Neural progenitor cell (in vitro differentiated cells): ENCODE data around the gene PRIM2. TPM values are rescaled to one million over a fixed set of nuclear protein-coding genes. Genes with fewer than 3 reads are reported as not detected.
A peak's percentile ranks its signal among the peaks of the same experiment; 100 is the strongest.
"Not testable (repeated sequence)": the region's sequence is repeated elsewhere in the genome, so short reads cannot be mapped to it uniquely, and the experiment has no call there.

Experiments
- DNase-seq: peaks from one replicate; pipeline ENCODE4 v3.0.0-alpha.2; 2016; ENCODE audit warnings: low spot score
- H2AFZ ChIP-seq: fragments of 200-600 bp; sonication (generic); replicated peaks from 2 replicates; pipeline ENCODE4 v1.6.1; 2016; ENCODE audit warnings: antibody characterized with exemption
- H3F3A ChIP-seq: fragments of 200-600 bp; sonication (generic); 2 replicates; pipeline ENCODE4 v1.6.1; 2016; ENCODE audit warnings: antibody characterized with exemption, low read depth
- H3K27ac ChIP-seq: fragments of 200-600 bp; sonication (generic); 2 replicates; pipeline ENCODE4 v1.5.1; 2016; ENCODE audit warnings: mild to moderate bottlenecking
- H3K27me3 ChIP-seq: fragments of 200-600 bp; sonication (generic); 2 replicates; pipeline ENCODE4 v1.6.1; 2016; ENCODE audit warnings: mild to moderate bottlenecking, moderate library complexity
- H3K36me3 ChIP-seq: fragments of 200-600 bp; sonication (generic); 2 replicates; pipeline ENCODE4 v1.5.1; 2016
- H3K4me1 ChIP-seq: fragments of 200-600 bp; sonication (generic); 2 replicates; pipeline ENCODE4 v1.6.1; 2016; ENCODE audit warnings: mixed run types
- H3K4me2 ChIP-seq: fragments of 200-600 bp; sonication (generic); 2 replicates; pipeline ENCODE4 v1.6.1; 2016
- H3K4me3 ChIP-seq: fragments of 200-600 bp; sonication (generic); 2 replicates; pipeline ENCODE4 v1.5.1; 2016
- H3K79me2 ChIP-seq: fragments of 200-600 bp; sonication (generic); 2 replicates; pipeline ENCODE4 v1.6.1; 2016; ENCODE audit warnings: low read depth
- H3K9ac ChIP-seq: fragments of 200-600 bp; sonication (generic); 2 replicates; pipeline ENCODE4 v1.6.1; 2016
- H3K9me3 ChIP-seq: fragments of 200-600 bp; sonication (generic); 2 replicates; pipeline ENCODE4 v1.5.1; 2016; ENCODE audit warnings: low read depth
- H4K20me1 ChIP-seq: fragments of 200-600 bp; sonication (generic); 2 replicates; pipeline ENCODE4 v1.6.1; 2016; ENCODE audit warnings: low read depth
- H3K27ac Mint-ChIP-seq: 3 replicates; pipeline ENCODE4 v1.8.0; 2021; ENCODE audit warnings: mixed read lengths
- H3K27me3 Mint-ChIP-seq: 2 replicates; pipeline ENCODE4 v1.8.0; 2022; ENCODE audit warnings: low read depth, mild to moderate bottlenecking, inconsistent platforms, moderate library complexity, mixed read lengths; ENCODE audit not compliant: insufficient read depth
- H3K36me3 Mint-ChIP-seq: 3 replicates; pipeline ENCODE4 v1.8.0; 2021; ENCODE audit warnings: mixed read lengths
- H3K4me1 Mint-ChIP-seq: 3 replicates; pipeline ENCODE4 v1.8.0; 2021; ENCODE audit warnings: mixed read lengths
- H3K4me3 Mint-ChIP-seq: 3 replicates; pipeline ENCODE4 v1.8.0; 2021; ENCODE audit warnings: mild to moderate bottlenecking, moderate library complexity, mixed read lengths
- H3K9me3 Mint-ChIP-seq: 3 replicates; pipeline ENCODE4 v1.8.0; 2020; ENCODE audit warnings: mixed read lengths
- total RNA-seq: library from RNA; depleted of rRNA; stranded (reverse); fragments of >200 nt; gene quantifications from 2 replicates; pipeline ENCODE4 v1.2.3, GENCODE V29; 2015; ENCODE audit warnings: low replicate concordance

The PRIM2 gene
- total RNA-seq, 1 donor from 2014 or later = 81.0 TPM

- H3K9me3 ChIP-seq, H3K27me3 Mint-ChIP-seq, H3K4me3 Mint-ChIP-seq, H3K27ac Mint-ChIP-seq, H3K36me3 ChIP-seq, H3K27me3 ChIP-seq, H4K20me1 ChIP-seq, H3K36me3 Mint-ChIP-seq, H2AFZ ChIP-seq, H3K9ac ChIP-seq, H3K4me3 ChIP-seq, H3K9me3 Mint-ChIP-seq: not testable (repeated sequence)
- H3K27ac ChIP-seq = peak overlapping the region; percentile 63
- DNase-seq = peak; percentile 63
- H3K4me1 Mint-ChIP-seq = peaks cover 22% of the 10 kb centered on the region
- H3K4me1 ChIP-seq = peaks cover 31% of the 10 kb centered on the region
- peaks cover 19% of the 10 kb centered on the region for H3F3A ChIP-seq
- H3K79me2 ChIP-seq = peaks cover 31% of the 10 kb centered on the region
- peak overlapping the region; percentile 61 for H3K4me2 ChIP-seq
Observed at GRCh38 chr6:57489887-57490286, 172.5 kb downstream of the PRIM2 start.

- Histone ChIP-seq H3K4me2 (peak overlapping the region; percentile 22), H3K4me1 (peaks cover 31% of the 10 kb centered on the region), H3F3A (peaks cover 19% of the 10 kb centered on the region), H3K79me2 (peaks cover 36% of the 10 kb centered on the region)
- H3K9me3 ChIP-seq, H3K27ac ChIP-seq, H3K27me3 ChIP-seq, H3K9me3 Mint-ChIP-seq, H4K20me1 ChIP-seq, DNase-seq, H3K9ac ChIP-seq, H3K36me3 Mint-ChIP-seq, H3K27ac Mint-ChIP-seq, H3K4me3 ChIP-seq, H2AFZ ChIP-seq, H3K4me3 Mint-ChIP-seq, H3K36me3 ChIP-seq, H3K27me3 Mint-ChIP-seq: not testable (repeated sequence)
- H3K4me1 Mint-ChIP-seq = peaks cover 22% of the 10 kb centered on the region
Observed at GRCh38 chr6:57491795-57492194, 174.4 kb downstream of the PRIM2 start.

- not testable (repeated sequence) for H3K9me3 Mint-ChIP-seq, H3K27me3 ChIP-seq, H3K4me3 ChIP-seq, H3K4me1 Mint-ChIP-seq, H3K9ac ChIP-seq, H3F3A ChIP-seq, H3K4me3 Mint-ChIP-seq, H3K9me3 ChIP-seq, DNase-seq, H4K20me1 ChIP-seq, H2AFZ ChIP-seq, H3K36me3 Mint-ChIP-seq, H3K4me2 ChIP-seq, H3K27ac Mint-ChIP-seq, H3K27ac ChIP-seq, H3K27me3 Mint-ChIP-seq, H3K36me3 ChIP-seq
- Histone ChIP-seq H3K4me1 (peaks cover 25% of the 10 kb centered on the region), H3K79me2 (peaks cover 20% of the 10 kb centered on the region)
Observed at GRCh38 chr6:57496251-57496650, 178.8 kb downstream of the PRIM2 start.

- not testable (repeated sequence) for H3K27ac Mint-ChIP-seq, H3K79me2 ChIP-seq, H3K27me3 Mint-ChIP-seq, H2AFZ ChIP-seq, DNase-seq, H3F3A ChIP-seq, H3K4me1 Mint-ChIP-seq, H3K4me3 ChIP-seq, H3K36me3 ChIP-seq, H3K9me3 Mint-ChIP-seq, H3K36me3 Mint-ChIP-seq, H3K27me3 ChIP-seq, H4K20me1 ChIP-seq, H3K4me3 Mint-ChIP-seq, H3K9me3 ChIP-seq, H3K9ac ChIP-seq
- Histone ChIP-seq H3K4me2 (peak overlapping the region; percentile 35), H3K4me1 (peaks cover 13% of the 10 kb centered on the region), H3K27ac (peak overlapping the region; percentile 35)
Observed at GRCh38 chr6:57500368-57501021, 183.1 kb downstream of the PRIM2 start.

- not testable (repeated sequence) for H3K27ac ChIP-seq, H2AFZ ChIP-seq, H3K4me3 ChIP-seq, H3K36me3 ChIP-seq, H3K9ac ChIP-seq, H3K27me3 Mint-ChIP-seq, H3K36me3 Mint-ChIP-seq, H3K27ac Mint-ChIP-seq, H4K20me1 ChIP-seq, H3K9me3 Mint-ChIP-seq, DNase-seq, H3K4me2 ChIP-seq, H3K9me3 ChIP-seq, H3K27me3 ChIP-seq, H3K4me1 Mint-ChIP-seq, H3F3A ChIP-seq, H3K79me2 ChIP-seq, H3K4me3 Mint-ChIP-seq
- H3K4me1 ChIP-seq = peaks cover 13% of the 10 kb centered on the region
Observed at GRCh38 chr6:57502387-57502786, 185.0 kb downstream of the PRIM2 start.

- DNase-seq, H3F3A ChIP-seq, H3K27me3 Mint-ChIP-seq, H3K4me2 ChIP-seq, H3K4me3 Mint-ChIP-seq, H4K20me1 ChIP-seq, H2AFZ ChIP-seq, H3K36me3 Mint-ChIP-seq, H3K27ac Mint-ChIP-seq, H3K27me3 ChIP-seq, H3K9me3 ChIP-seq, H3K4me1 Mint-ChIP-seq, H3K9ac ChIP-seq, H3K27ac ChIP-seq, H3K4me3 ChIP-seq, H3K36me3 ChIP-seq, H3K79me2 ChIP-seq, H3K9me3 Mint-ChIP-seq: not testable (repeated sequence)
- peaks cover 10% of the 10 kb centered on the region for H3K4me1 ChIP-seq
Observed at GRCh38 chr6:57505251-57505650, 187.8 kb downstream of the PRIM2 start.

GRCh38 chr6:57510390-57510789 lies 193.0 kb downstream of the PRIM2 start:
- H3K36me3 ChIP-seq, H3K9me3 ChIP-seq, H3K27ac ChIP-seq, H3K27me3 Mint-ChIP-seq, H2AFZ ChIP-seq, H3K4me1 ChIP-seq, H3K36me3 Mint-ChIP-seq, H3K27ac Mint-ChIP-seq, H3K4me3 Mint-ChIP-seq, DNase-seq, H3K4me3 ChIP-seq, H3K79me2 ChIP-seq, H4K20me1 ChIP-seq, H3K4me1 Mint-ChIP-seq, H3K9ac ChIP-seq, H3K4me2 ChIP-seq, H3F3A ChIP-seq, H3K9me3 Mint-ChIP-seq, H3K27me3 ChIP-seq: not testable (repeated sequence)

GRCh38 chr6:57515171-57515570 lies 197.7 kb downstream of the PRIM2 start:
- DNase-seq, H3K79me2 ChIP-seq, H3K4me2 ChIP-seq, H3K9me3 ChIP-seq, H3K27me3 ChIP-seq, H3K4me3 ChIP-seq, H3K27ac Mint-ChIP-seq, H3F3A ChIP-seq, H3K36me3 ChIP-seq, H3K27me3 Mint-ChIP-seq, H2AFZ ChIP-seq, H3K36me3 Mint-ChIP-seq, H3K9ac ChIP-seq, H4K20me1 ChIP-seq, H3K9me3 Mint-ChIP-seq, H3K4me3 Mint-ChIP-seq, H3K27ac ChIP-seq: not testable (repeated sequence)
- peaks cover 16% of the 10 kb centered on the region for H3K4me1 Mint-ChIP-seq
- peaks cover 13% of the 10 kb centered on the region for H3K4me1 ChIP-seq
